AG04450 (cell line): Measurements from ENCODE around the gene TMEM161A. TPM values are rescaled to one million over a fixed set of nuclear protein-coding genes. Genes with fewer than 3 reads are reported as not detected.

Experiments used
- CTCF ChIA-PET: fragments of 300-600, 350-600 bp; formaldehyde crosslinking; extraction: SDS; loops from one replicate; lab custom pipeline; 2022; ENCODE audit warnings: antibody characterized with exemption, inconsistent platforms; lab: Charles Lee
- POLR2A ChIA-PET: fragments of 350-600 bp; formaldehyde crosslinking; extraction: SDS; loops from one replicate; lab custom pipeline; 2021; ENCODE audit warnings: antibody characterized with exemption, inconsistent platforms; lab: Yijun Ruan, JAX
- DNase-seq: peaks from one replicate; pipeline ENCODE4 v3.0.0-alpha.2; 2011; ENCODE audit warnings: low read depth, low spot score
- H3K27ac ChIP-seq: one replicate; pipeline ENCODE4 v1.5.1; 2012; ENCODE audit warnings: low read depth, low read length, control low read depth
- H3K27me3 ChIP-seq: one replicate; pipeline ENCODE4 v1.6.0; 2012; ENCODE audit warnings: low read length; ENCODE audit not compliant: control insufficient read depth, insufficient read depth
- H3K4me3 ChIP-seq: 2 replicates; pipeline ENCODE4 v1.5.1; 2011; ENCODE audit warnings: mild to moderate bottlenecking, low read depth, low read length, control low read depth
- H3K9me3 ChIP-seq: 2 replicates; pipeline ENCODE4 v1.5.1; 2012; ENCODE audit warnings: low read length; ENCODE audit not compliant: control insufficient read depth, insufficient read depth
- CTCF ChIP-seq: IDR thresholded peaks from 2 replicates; pipeline ENCODE4 v1.5.1; 2011; ENCODE audit warnings: low read depth, low read length, control low read depth, inconsistent platforms
- polyA plus RNA-seq: library from polyadenylated mRNA; depleted of rRNA; stranded (reverse); fragments of >200 nt; gene quantifications from 2 replicates; pipeline ENCODE4 v1.2.3, GENCODE V29; 2011

The TMEM161A gene
- polyA plus RNA-seq, 1 experiment = 16.0 TPM

GRCh38 chr19:19155495-19156219, 17.4 kb upstream of the TMEM161A start:
- no peak for TF ChIP-seq CTCF
- Histone ChIP-seq H3K4me3 (no peak overlapping the region), H3K27me3 (no peaks in the 10 kb centered on the region), H3K27ac (no peak overlapping the region), H3K9me3 (peaks cover 8% of the 10 kb centered on the region)
- ChIA-PET CTCF (interaction anchor here (5.5 to 7.1 kb wide), 2 partner anchors 9 to 19 kb away, joined by 35 to 56 read pairs; no protein-coding TSS in a partner anchor), POLR2A (interaction anchor here (1.1 kb wide), 1 partner anchor 12 kb away, joined by 3 read pairs; no protein-coding TSS in a partner anchor)
- DNase-seq = no peak

- DNase-seq = no peak
- CTCF ChIA-PET = interaction anchor here (0.5 to 7.1 kb wide), 3 partner anchors 8 to 101 kb away, joined by 3 to 56 read pairs (median 35); no protein-coding TSS in a partner anchor
- Histone ChIP-seq H3K27ac (no peak overlapping the region), H3K27me3 (no peaks in the 10 kb centered on the region), H3K9me3 (peaks cover 8% of the 10 kb centered on the region), H3K4me3 (no peak overlapping the region)
- no peak for TF ChIP-seq CTCF
- POLR2A ChIA-PET = no interaction called here
Measured at GRCh38 chr19:19154768-19155494, 16.7 kb upstream of the TMEM161A start.

GRCh38 chr19:19152668-19153384, 14.5 kb upstream of the TMEM161A start:
- Histone ChIP-seq H3K27ac (no peak overlapping the region), H3K4me3 (no peak overlapping the region), H3K27me3 (no peaks in the 10 kb centered on the region), H3K9me3 (peaks cover 8% of the 10 kb centered on the region)
- POLR2A ChIA-PET = interaction anchor here (0.6 kb wide), 2 partner anchors 12 to 84 kb away, joined by 3 to 5 read pairs; no protein-coding TSS in a partner anchor
- CTCF ChIA-PET = interaction anchor here (0.6 to 1.4 kb wide), 2 partner anchors 22 kb away, joined by 3 to 6 read pairs; no protein-coding TSS in a partner anchor
- no peak for DNase-seq
- TF ChIP-seq CTCF = no peak

GRCh38 chr19:19151418-19151817, 13.1 kb upstream of the TMEM161A start:
- POLR2A ChIA-PET = no interaction called here

More at GRCh38 chr19:19151418-19151817, 13.1 kb upstream of the TMEM161A start:
- Histone ChIP-seq H3K4me3 (no peak overlapping the region), H3K27me3 (no peaks in the 10 kb centered on the region), H3K27ac (no peak overlapping the region), H3K9me3 (peaks cover 8% of the 10 kb centered on the region)
- no peak for DNase-seq
- CTCF ChIA-PET = no interaction called here
- TF ChIP-seq CTCF = no peak
